PFSK-1 (cell line): ENCODE data around the gene DCUN1D2.

Experiments
- POLR2AphosphoS5 ChIP-seq: IDR thresholded peaks from 2 replicates; pipeline ENCODE4 v1.6.1; 2012; ENCODE audit warnings: low read depth, mild to moderate bottlenecking, control low read depth, low read length, moderate library complexity
- REST ChIP-seq, 2 experiments: IDR thresholded peaks; 2 replicates each; pipeline versions ENCODE4 v1.6.1 to v1.8.0; 2011 to 2012; ENCODE audit warnings: low read depth in 2 of 2, low read length in 2 of 2, control low read depth in 1 of 2, inconsistent platforms in 1 of 2, mild to moderate bottlenecking in 1 of 2, moderate library complexity in 1 of 2; ENCODE audit not compliant: insufficient read depth in 1 of 2
- SIN3A ChIP-seq: IDR thresholded peaks from 2 replicates; pipeline ENCODE4 v1.6.1; 2012; ENCODE audit warnings: mild to moderate bottlenecking, low read length, moderate library complexity, borderline replicate concordance; ENCODE audit not compliant: insufficient read depth

- TF ChIP-seq REST (IDR thresholded peaks at IDR 0.05; ENCODE audit: insufficient read depth in 1 of 2, low read depth in 2 of 2, low read length in 2 of 2), result no peak
- TF ChIP-seq POLR2AphosphoS5, result no peak
- TF ChIP-seq SIN3A, result no peak
These were observed 70.3 kb downstream of the DCUN1D2 start for GRCh38 chr13:113420232-113420631.
